NCI-H146 treated with DMSO at 0.1 percent for 48 hours (cell line): ENCODE results near the gene MTMR6.

Experiments used
- DNase-seq: peaks from one replicate; lab custom pipeline; 2025; ENCODE audit not compliant: unreplicated experiment; lab: John Stamatoyannopoulos, UW

MTMR6 gene

DNA sequence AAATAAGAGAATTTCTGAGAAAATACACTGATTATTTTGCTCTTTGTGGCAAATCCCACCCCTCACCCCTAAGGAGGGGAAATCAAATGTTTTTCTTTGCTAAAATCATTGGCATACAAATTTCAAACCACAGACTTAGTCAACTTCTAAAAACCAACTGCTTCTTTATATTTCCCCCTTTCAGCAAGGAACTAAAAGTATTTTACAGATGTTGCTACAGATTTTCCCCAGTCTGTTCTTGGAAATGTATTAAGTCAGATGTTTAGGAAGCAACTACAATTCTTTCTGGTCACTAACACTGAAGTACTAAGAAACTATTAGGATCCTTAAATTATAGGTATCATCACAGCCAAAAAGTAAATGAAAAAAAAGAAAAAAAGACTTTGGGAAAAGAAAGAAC, 6.9 kb downstream of the MTMR6 start:
- no peak for DNase-seq

DNA sequence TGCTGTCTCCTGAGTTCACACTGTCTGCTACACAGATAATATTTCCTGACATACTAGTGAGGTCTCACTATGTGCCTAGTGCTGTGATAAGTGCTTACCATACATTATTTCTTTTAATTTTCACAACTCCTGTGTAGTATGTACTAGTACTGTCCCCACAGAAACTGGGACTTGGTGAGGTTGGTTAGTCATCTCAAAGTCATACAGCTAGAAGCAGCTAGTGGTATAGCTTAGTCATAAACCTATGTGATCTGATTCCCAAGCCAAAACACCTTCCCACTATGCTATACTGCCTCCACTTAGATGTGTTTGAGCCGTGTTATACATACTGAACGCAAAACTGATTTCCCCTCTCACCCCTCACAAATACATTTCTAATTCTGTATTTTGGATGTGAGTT, 10.5 kb downstream of the MTMR6 start:
- no peak for DNase-seq

DNA sequence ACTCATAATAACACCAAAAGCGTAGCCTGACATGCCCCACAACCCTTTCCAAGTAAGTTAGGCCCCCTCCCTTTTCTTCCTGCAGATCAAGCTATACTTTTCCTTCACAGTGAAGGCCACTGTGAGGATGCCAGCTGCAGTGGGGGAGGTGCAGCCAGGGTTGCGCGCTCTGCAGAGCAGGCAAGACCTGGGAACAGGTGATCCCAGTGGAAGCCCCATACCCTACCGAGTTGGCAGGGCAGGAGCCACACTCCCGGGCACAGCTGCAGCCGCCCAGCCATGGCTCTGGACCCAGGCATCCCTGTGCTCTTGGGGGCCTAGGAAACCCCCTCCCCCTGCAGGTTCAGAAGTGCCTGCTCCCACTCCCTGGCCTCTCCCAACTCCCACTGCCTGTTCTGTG, 18.7 kb downstream of the MTMR6 start:
- DNase-seq = no peak

DNA sequence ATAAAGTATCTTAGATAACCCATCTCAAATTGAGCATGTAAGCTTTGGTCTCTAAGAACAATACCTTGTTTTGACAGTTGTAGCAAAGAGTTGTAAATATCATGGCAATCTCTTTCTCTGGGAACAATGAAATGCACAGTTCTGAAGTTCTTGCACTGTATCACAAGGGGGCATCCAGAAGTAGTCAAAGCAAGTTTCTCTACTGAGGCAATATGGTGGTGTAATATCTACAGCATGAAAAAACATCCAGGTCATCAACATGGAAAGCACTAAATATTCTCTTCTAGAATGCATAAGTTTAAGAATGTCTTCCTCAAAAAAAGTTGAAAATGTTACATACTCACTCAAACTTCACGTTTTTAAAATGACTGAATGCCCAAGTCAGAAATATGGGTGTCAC, 19.6 kb downstream of the MTMR6 start:
- no peak for DNase-seq

DNA sequence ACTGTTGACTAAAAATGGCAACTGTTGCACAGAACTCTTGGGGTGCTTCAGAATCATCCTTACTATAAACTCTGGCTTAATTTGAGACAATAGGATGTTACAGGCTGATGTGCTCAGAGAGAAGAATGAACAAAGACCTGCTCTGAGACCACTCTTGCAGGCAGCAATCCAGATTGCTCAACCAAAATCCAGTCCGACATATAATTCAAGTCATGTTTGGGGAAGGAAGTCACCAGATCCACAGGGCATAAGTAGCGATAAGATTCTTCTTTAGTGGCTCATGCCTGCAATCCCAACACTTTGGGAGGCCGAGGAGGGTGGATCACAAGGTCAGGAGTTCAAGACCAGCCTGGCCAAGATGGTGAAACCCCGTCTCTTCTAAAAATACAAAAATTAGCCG, 20.6 kb downstream of the MTMR6 start:
- no peak for DNase-seq

DNA sequence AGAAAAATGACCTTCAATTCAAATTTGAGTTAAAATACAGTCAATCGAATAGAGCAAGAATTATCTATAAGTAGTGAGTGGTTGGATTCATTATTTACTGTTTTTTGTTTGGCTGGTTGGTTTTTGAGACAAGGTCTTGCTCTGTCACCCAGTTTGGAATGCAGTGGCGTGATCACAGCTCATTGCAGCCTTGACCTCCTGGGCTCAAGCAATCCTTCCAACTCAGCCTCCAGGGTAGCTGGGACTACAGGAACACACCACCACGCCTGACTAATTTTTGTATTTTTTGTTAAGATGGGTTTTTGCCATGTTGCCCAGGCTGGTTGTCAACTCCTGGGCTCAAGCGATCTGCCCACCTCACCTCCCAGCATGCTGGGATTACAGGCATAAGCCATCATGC, 25.0 kb downstream of the MTMR6 start:
- DNase-seq = no peak

DNA sequence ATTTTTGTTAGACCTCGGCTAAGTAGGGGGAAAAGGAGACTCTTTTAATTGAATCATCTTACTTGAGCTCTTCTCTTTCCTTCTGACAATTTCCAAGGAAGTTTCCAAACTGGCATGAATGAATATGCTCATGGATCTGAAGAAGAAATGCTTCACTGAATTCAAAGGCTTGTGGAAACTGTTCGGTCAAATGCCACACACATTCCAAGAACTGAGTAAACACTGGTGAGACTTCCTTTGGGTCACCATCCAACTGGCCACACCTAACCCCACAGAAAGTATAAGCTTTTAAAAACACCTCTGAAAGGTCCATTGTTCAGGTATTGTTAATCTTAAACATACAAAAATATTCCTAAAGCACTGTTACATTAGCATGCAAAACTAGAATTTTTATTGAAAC, 33.6 kb downstream of the MTMR6 start:
- no peak for DNase-seq

DNA sequence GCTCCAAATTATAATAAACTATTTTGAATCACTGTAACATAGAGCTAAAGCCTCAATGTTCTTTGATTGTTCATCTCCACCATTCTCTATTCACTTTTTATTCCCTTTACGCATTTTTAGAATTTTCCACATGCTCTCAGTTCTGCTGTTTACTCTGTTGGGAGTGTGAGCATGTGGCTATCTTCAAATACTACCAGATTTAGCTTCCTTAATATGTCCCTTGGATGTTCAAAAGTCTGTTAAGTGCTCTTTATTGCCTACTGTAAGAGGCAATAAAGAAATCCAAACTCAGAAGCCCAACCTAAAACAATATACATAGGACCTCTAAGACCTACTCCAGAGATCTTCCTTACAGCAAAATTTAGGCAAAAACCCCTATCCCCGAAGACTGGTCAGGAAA, 34.5 kb downstream of the MTMR6 start:
- DNase-seq = no peak

DNA sequence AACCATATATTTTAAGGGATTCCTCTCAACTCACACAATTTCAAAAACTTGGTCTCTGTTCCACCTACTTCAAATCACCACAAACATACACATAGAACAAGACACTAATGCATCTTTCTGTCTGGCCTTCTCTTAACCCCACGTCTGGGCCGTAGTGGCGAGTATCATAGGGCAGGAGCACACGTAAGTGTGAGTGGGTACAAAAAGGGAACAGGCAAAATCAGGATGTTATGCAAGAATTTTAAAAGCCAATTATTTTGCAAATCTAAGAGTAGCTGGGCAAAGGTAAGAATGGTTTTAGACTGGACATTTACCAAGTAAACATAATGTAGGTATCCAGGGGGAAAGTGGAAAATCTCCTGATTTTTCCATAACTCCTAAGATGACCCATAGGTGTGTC, 35.1 kb downstream of the MTMR6 start:
- no peak for DNase-seq

DNA sequence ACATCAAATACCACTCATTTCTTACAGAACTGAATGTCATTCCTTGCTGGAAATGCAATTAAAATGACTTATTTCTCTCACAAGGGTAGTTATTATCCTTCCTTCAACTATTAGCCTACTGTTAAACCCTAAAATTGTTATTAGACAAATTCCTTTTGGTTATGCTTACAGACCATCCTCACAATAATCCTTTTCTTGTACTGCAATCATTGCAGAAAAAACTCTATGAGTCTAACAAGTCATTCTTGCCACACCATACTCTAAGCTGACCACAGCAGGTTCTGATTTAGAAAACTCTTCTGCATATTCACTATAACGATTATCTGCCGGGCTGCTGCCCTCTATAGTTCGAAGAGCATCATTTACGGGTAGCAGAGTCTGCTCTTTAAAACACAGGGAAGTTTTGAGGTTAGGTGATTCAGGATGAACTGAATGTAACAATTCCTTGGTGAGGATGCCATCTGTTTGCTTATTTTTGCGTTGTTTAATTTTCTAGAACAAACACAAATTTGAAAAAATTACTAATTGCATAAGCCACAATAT, 38.2 kb downstream of the MTMR6 start:
- DNase-seq = peak; percentile 24

DNA sequence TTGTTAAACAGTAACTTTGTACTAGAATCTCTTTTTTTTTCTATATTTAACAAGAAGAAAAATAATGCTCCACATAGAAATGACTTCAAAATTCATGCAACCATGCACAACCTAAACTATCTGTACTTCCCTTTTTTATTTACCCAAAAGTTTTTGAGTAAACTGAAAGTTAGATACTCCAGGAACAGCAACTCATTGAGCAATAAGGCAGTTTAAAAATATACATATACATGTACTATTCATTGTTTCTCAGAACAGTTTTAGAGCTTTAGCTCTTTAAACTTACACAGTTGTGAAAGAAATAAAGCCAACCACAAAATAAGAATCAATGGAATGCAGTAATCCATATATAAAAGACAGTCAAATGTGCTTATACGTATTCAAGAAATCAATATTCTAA, 39.2 kb downstream of the MTMR6 start:
- no peak for DNase-seq

DNA sequence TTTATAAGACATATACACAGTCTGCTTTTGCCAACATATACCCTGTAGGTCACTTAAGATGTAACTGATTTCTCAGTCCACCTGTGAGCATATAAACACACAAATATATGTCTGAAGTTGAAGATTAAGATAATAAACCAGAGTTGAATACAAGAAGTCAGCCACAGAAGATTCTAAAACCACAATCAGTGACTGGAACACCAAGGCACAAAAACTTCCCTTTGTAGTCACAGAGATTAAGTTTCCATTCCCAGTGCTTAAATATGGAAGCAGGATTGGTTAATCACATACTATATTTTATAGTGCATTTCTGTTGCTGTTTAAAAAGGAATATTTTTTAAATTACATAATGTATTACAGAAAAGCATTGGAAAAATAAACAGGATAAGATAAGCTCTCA, 39.9 kb downstream of the MTMR6 start:
- no peak for DNase-seq

DNA sequence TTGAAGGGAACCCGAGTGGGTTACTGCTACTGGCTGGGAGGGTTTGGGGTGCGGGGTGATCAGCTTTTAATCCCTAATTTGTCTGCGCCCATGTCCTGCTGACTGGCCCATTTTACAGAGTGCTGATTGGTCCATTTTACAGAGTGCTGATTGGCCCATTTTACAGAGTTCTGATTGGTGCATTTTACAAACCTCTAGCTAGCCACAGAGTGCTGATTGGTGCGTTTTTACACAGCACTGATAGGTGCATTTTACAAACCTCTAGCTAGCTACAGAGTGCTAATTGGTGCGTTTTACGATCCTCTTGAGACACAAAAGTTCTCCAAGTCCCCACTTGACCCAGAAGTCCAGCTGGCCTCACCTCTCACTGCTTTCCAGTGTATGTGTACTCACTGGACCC, 43.2 kb downstream of the MTMR6 start:
- no peak for DNase-seq

DNA sequence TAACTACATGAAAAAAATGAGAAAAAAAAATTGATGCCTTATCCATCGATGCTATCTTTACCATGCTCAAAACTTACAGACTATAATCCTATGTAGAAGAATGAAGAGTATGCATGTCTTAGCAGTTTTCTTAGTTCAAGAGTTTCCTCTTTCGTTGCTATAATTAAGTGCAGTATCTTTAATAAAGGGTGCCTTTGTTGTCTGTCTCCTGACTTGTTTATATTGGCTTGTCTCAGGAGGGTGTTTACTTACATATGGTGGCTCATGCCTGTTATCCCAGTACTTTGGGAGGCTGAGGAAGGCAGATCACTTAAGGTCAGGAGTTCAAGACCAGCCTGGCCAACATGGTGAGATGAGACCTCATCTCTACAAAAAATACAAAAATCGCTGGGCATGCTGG, 44.3 kb downstream of the MTMR6 start:
- DNase-seq = no peak

DNA sequence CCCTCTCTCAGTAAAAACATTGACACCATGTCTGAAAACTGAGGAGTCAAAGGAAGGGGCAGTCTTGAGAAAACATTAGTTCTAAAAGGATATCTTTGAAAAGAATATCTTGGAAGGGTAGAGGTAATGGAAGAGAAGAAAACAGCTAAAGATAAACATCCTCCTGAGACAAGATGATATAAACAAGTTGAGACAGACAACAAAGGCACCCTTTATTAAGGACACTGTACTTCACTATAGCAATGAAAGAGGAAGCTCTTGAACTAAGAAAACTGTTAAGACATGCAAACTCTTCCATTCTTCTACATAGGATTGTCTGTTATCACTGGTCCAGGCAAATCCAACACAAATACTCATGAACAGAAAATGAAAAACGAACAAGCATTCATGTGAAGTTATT, 46.3 kb downstream of the MTMR6 start:
- no peak for DNase-seq

DNA sequence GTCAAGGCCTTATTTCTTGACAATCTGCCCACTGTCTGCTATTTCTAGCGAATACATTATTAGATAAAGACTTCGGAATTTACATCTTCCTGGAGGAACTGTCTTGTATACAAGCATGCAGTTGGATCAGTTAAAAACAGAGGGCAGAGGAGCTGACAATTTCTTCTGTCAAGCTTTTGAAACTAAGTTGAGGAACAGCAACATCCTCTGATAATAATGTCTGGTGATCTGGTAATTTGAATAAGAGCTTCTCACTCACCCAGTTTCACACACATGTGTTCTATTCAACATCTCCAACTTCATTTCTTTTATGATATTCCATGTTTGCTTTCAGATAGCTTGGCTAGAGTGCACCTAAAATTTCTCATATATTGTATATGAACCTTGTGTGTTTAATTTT, 50.2 kb downstream of the MTMR6 start:
- DNase-seq = no peak

DNA sequence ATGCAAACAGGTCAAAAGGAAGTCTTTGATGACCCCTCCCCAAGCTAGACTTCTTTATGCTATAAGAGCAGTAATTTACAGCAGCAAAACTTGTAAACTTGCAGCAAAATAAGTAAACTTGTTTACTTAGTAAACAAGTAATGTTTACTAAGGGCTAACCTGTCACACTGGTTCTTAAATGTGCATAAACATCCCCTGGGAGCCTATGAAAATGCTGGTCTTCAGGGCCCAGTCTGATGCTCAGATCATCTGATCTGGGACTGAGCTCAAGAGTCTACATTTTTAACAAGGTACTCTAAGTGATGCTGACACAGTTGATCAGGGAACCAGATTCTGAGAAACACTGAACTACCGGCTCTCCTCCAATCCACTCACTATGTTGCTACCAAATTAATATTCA, 53.4 kb downstream of the MTMR6 start:
- no peak for DNase-seq

DNA sequence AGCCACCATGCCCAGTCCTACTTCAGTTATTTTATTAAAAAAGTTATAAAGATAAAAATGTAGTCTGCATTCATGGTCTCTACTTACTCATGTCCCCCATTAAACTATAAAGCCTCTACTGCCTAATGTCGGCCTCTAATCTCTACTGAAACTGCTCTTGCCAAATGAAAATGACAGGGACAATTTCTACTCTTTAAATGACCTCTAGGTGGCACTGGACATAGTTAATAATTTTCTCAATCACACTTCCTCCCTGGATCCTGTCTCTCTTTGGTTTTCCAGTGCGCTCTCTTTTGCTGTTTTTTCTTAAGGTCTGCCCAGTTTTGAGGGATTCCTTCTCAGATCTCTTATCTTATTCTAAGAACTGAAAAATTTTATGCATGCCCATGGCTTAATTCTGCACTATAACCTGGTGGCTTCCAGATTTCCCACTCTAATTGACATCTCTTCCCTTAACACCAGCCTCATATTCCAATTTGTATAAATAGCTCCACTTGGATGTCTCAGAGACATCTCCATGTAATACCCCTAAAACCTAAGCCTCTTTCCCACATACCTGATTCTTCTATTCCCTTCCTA, 54.3 kb downstream of the MTMR6 start:
- DNase-seq = peak; percentile 23

DNA sequence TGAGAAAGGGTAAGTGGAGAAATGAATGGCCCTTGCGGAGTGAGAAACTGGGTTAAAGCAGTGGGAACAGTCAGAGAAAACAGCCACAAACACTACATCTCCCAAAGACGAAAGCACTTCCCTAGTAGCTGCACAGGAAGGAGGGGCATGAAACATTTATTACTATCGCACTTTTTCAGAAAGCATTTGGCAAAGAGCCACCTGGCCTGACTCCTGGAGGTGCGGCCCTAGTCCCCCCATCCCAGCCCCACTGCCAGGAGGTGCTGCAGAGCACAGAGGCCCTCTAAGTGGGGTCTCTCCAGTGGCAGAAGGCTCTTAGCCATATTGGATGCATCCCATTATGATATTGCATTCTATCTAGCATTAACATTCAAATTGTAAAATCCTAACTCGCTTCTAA, 55.8 kb downstream of the MTMR6 start:
- no peak for DNase-seq

DNA sequence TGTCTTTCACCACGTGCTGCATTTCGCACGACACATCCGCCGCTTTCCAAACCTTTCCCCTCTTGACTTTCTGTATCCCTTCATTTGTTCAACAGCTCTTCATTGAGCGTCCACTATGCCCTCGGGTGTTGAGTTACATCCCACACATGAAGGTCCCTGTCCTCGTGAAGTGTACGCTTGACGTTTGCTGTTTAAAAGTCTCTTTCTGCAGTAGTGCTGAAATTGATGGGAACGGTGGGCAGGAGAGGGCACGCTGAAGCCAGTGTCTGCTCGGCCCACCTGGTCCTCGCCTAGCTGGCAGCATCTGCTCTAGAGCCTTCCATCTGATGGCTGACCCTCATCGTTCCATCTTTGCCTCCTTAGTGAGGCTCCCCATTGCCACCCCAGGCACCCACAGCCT, 59.6 kb downstream of the MTMR6 start:
- no peak for DNase-seq

DNA sequence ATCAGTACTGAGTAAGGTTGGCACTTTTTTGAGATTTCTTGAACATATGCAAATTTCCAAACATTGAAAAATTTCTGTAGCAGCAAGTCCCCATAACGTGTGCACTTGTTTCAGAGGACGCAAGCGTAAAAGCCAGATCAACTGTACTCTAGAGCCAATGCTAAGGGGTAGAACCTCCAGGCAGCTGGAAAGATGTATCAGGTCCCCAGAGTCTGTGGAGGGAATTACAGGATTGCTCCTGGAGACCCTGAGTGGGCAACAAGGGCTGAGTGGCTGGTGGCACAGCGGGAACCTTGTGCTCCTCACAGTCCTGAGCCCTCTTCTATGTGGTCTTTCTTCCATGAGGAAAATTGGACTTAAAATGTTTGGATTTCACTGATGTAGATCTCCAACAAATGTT, 61.3 kb downstream of the MTMR6 start:
- DNase-seq = no peak

DNA sequence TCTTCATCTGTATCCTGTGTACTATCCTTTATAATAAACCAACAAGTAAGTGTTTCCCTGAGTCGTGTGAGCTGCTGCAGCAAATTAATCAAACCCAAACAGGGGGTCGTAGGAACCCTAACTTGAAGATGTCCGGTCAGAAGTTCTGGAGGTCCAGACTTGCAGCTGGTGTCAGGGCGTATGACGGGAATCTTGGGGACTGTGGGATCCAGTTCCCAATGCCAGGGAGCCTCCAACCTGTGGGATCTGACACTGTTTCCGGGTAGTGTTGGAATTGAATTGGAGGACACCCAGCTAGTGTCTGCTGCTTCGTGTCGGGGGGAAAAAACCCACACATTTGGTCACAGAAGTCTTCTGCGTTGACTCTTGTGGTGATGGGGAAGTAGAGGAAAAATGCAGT, 63.1 kb downstream of the MTMR6 start:
- no peak for DNase-seq

DNA sequence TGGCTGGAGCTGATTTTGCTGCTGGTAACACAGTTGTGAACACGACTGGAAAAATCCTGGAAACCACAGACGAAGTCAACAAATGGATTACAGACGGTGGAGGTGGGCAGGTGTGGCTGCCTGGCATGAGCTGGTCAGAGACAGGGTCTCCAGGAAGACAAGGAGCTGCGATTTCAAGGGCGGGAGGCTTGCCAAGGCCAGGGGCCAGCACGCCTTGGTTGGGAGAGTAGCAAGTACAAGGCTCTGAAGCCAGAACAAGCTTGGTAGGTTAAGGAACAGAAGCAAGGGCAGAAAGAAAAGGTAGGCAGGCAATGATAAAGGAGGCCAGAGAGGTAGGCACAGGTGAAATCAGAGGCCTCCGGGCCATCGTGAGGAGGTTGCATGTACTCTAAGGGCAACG, 64.5 kb downstream of the MTMR6 start:
- no peak for DNase-seq

DNA sequence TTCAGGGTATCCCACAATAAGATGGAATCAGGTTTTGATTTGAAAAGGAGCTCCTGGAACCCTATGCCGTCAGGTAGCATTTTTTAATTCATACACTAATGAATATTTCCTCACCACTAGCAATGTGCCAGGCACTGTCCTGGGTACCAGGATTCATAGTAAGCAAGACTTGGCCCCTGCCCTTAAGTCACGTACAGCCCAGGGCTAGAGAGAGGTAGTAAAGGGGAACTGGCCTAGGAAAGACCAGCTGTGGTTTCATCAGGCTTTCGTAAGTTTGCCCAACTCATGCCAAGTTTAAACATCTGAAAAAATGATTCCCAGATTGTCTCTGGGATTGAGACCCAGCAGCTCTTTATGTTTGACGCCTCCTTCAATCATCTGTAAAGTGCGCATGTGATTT, 69.3 kb downstream of the MTMR6 start:
- DNase-seq = no peak
